NB4 (cell line): ENCODE data around the gene AADACL2.
"Not testable (repeated sequence)": the region's sequence is repeated elsewhere in the genome, so short reads cannot be mapped to it uniquely, and the experiment has no call there.

ENCODE experiments used
- DNase-seq: peaks from one replicate; pipeline ENCODE4 v3.0.0; 2010; ENCODE audit warnings: low read depth
- H3K4me3 ChIP-seq: one replicate; pipeline ENCODE4 v1.5.1; 2011; ENCODE audit warnings: mild to moderate bottlenecking, low read depth, low read length, moderate library complexity
- MYC ChIP-seq: IDR thresholded peaks from 2 replicates; pipeline ENCODE4 v1.6.1; 2011; ENCODE audit warnings: low read depth, low read length
- POLR2A ChIP-seq: IDR thresholded peaks from 2 replicates; pipeline ENCODE4 v1.6.1; 2011; ENCODE audit warnings: mild to moderate bottlenecking; ENCODE audit not compliant: insufficient read length; ENCODE audit errors: extremely low read depth
- TF ChIP-seq, protein P1 (sequence below): IDR thresholded peaks from one replicate; pipeline ENCODE4 v1.5.1; 2012; ENCODE audit warnings: low read depth, low read length
- TF ChIP-seq, protein P2 (sequence below): IDR thresholded peaks from 2 replicates; pipeline ENCODE4 v1.6.1; 2011; ENCODE audit warnings: low read depth, low read length

Gene AADACL2

DNA sequence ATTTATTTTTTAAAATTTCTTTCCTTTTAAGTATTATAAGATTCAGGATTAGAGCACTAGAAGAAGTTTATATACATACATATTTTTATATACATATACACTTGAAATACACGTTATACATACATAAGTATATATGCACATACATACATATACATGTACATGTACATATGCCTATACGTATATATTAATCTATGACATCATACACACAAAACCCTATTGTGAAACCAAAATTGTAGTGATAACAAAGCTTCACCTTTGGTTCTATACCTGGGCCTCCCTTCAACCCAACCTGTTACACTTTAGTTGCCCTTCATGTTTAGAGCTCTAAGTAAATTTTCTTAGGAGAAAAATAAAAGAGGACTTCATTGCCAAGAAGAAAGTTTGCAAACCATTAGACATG lies 17.0 kb downstream of the AADACL2 start:
- H3K4me3 ChIP-seq: no peak overlapping the region
- TF ChIP-seq POLR2A: no peak
- TF ChIP-seq, protein P1, sequence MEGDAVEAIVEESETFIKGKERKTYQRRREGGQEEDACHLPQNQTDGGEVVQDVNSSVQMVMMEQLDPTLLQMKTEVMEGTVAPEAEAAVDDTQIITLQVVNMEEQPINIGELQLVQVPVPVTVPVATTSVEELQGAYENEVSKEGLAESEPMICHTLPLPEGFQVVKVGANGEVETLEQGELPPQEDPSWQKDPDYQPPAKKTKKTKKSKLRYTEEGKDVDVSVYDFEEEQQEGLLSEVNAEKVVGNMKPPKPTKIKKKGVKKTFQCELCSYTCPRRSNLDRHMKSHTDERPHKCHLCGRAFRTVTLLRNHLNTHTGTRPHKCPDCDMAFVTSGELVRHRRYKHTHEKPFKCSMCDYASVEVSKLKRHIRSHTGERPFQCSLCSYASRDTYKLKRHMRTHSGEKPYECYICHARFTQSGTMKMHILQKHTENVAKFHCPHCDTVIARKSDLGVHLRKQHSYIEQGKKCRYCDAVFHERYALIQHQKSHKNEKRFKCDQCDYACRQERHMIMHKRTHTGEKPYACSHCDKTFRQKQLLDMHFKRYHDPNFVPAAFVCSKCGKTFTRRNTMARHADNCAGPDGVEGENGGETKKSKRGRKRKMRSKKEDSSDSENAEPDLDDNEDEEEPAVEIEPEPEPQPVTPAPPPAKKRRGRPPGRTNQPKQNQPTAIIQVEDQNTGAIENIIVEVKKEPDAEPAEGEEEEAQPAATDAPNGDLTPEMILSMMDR: no peak
- TF ChIP-seq, protein P2, sequence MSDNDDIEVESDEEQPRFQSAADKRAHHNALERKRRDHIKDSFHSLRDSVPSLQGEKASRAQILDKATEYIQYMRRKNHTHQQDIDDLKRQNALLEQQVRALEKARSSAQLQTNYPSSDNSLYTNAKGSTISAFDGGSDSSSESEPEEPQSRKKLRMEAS: no peak
- no peak for TF ChIP-seq MYC
- DNase-seq: no peak

DNA sequence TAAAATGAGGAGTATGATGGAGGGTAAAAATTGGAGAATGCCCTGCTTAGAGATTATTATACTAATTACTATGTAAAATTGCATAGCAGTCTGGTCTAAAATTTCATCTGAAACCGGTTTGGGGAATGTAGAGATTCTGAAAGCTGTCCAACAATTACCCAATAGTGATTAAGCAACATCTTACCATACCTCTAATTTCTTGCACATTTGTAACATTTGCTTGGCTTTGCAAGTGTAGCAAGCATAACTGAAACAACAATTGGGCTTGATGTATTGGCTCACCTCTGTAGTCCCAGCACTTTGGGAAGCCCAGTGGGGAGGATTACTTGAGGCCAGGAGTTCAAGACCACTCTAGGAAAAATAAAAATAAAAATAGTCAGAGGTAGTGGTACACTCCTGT lies 17.4 kb downstream of the AADACL2 start:
- TF ChIP-seq POLR2A: no peak
- no peak overlapping the region for H3K4me3 ChIP-seq
- peak; percentile 32 for DNase-seq

DNA sequence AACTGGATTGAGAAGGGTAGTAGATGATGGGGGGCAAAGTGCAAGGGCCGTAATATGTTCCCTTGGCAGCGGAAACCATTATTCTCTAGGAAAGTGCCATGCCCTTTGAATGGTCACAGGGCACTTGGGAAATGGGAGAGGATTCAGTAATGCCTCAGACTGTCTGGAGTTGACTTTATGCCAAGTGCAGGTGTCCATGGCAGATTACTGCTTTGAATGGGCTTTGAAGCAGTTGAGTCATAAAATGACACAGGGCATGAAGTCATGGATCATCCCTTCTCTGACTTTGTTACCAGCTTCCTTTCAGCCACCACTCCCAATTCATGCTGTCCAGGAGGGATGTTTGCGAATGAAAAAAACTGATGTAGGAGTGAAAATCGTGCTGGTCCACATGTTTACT lies 20.1 kb downstream of the AADACL2 start:
- no peak overlapping the region for H3K4me3 ChIP-seq
- no peak for DNase-seq
- TF ChIP-seq, protein P1: no peak
- TF ChIP-seq MYC (no peak), POLR2A (no peak)
- TF ChIP-seq, protein P2: no peak

DNA sequence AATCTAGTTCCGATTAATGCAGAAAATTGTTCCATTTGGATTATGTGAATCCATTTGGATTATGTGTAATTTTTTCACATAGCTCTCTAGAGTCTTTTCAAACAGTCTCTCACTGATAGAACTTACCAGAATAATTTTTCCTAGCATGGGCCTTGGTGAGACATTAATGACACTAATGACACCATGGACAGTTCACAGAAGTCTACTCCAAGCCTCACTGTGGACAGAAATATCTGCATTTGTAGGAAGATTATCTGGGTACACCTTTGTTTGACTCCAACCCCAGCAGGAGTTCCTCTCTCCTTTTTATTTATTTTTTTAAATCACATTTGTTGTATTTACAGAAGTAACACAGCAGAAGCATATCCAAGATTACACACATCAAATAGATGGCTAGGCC lies 27.9 kb downstream of the AADACL2 start:
- TF ChIP-seq, protein P2: no peak
- TF ChIP-seq POLR2A (no peak), MYC (no peak)
- TF ChIP-seq, protein P1: no peak
- no peak for DNase-seq
- no peak overlapping the region for H3K4me3 ChIP-seq

DNA sequence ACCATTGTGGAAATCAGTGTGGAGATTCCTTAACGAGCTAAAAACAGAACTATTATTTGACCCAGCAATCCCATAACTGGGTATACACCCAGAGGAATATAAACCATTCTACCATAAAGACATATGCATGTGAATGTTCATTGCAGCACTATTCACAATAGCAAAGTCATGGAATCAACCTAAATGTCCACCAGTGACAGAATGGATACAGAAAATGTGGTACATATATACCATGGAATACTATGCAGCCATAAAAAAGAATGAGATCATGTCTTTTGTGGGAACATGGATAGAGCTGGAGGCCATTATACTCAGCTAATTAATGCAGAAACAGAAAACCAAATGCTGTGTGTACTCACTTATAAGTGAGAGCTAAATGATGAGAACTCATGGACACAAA lies 31.0 kb downstream of the AADACL2 start:
- H3K4me3 ChIP-seq, DNase-seq: not testable (repeated sequence)

DNA sequence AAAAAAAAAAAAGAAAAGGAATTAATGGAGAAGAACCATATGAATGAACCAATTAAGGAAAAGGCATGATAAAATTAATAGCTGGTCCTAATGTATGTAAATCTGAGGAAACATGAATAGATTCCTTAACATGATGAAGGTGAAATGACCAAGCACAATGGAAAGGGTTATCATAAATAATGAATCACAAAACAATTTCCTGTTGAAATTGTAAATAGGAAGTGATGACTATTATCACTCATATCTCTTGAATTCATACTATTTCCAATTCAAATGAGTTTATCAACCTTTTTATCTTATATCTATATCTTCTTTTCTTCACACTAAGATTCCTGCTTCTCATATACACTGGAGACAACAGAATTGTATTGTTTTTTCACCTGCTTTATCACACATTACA lies 32.0 kb downstream of the AADACL2 start:
- H3K4me3 ChIP-seq: no peak overlapping the region
- TF ChIP-seq, protein P2: no peak
- TF ChIP-seq POLR2A: no peak
- TF ChIP-seq, protein P1: no peak
- TF ChIP-seq MYC: no peak
- DNase-seq: no peak

DNA sequence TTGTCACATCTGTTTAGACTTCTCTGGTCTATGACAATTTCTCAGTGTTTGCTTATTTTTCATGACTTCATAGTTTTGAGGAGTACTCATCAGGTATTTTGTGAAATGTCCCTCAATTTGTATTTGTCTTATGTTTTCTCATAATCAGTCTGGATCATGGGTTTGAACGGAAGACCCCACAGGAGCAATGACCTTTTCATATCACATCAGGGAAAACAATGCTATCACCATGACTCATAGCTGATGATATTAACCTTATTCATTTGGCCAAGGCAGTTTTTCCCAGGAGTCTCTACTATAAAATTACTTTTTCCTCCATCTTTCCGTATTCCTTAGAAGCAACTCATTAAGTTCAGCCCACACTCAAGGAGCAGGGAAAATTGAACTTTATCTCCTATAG lies 32.7 kb downstream of the AADACL2 start:
- no peak overlapping the region for H3K4me3 ChIP-seq
- no peak for DNase-seq
- TF ChIP-seq MYC (no peak), POLR2A (no peak)
- TF ChIP-seq, protein P1: no peak
- TF ChIP-seq, protein P2: no peak
